ENCODE results near the gene RNF20.

The RNF20 gene

DNA sequence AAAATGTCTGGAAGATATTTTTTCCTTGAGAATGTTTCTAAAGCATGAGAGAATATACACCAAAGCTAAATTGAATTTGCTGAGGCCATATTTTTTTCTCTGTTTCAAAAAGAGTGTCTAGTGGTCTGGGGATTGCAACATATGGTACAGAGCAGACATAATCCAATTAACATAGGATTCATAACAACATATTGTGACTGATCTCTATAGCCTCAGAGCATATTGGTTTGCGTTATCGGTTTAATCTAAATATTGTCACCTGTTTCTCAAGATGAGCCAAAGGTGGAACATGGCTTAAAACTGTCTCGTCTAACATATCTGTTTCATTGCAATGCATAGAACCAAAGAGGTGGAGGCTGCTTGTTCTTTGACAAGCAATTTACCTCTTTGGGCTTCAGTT lies 57.2 kb downstream of the RNF20 start:
- DNase-seq: peak; percentile 6

DNA sequence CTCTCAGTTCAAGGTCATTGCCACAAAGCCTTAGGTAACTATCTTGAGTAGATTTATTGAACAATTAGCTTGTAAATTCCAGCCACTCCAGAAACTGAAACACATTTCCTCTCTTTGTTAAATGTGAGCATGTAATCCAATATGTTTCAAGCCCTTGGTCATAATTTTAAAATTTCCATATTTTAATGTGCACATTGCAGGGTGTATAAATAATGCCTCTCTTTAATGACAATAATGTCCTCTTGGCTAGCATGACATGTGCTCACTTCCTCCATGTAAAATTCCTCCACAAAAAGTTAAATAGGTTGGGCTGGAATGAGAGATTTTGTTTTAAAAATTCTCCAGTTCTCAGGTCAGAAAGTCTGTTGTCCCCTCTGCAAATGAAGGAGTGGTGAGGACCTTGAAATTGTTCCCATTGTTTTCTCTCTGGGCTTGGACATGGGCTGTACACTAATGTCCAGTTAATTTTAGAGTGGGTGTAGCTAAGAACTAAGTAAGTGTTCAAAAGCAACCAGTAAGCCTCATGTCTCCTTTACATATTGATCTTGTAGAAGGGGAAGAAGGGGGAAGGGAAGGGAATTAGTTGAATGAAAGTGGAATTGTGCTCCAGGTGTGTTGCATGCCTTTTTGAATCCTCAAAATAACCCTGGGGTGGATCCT lies 58.3 kb downstream of the RNF20 start:
- DNase-seq: no peak

DNA sequence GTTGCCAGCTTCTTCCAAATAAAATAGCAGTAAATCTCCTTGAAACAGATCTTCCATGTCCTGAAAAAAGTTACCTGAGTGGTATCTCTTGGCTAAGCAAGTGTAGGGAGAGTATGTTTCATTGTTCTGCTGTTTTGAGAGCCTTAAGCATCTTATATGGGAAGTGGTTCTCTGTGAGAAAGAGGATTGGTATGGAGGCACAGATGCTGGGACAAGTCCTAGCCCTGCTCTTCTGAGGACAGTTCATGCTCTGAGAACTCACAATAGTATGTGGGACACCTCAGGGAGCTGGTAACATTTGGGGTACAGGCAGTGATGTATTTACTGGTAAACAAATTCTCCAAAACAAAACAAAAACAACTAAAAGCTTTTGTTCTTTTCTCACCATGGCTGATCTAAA lies 59.1 kb downstream of the RNF20 start:
- no peak for DNase-seq

DNA sequence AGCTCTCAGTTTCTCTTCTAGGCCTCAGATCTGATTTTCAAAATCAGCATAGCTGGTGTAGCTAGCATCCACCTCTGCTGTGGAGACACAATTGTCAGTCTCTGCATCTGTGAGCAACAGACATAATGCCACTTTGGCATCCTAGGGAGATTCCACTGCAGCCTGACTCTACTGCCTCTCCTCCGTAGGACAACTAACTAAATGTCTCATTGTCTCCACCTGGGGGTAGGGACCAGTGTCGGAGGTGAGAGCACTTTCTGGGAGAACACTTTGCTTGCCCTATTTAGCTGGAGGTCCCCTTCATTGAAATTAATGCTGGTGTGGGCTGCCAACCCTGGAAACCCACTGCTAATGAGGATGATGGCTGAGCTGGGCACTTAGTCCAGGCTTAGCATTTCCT lies 59.7 kb downstream of the RNF20 start:
- no peak for DNase-seq

DNA sequence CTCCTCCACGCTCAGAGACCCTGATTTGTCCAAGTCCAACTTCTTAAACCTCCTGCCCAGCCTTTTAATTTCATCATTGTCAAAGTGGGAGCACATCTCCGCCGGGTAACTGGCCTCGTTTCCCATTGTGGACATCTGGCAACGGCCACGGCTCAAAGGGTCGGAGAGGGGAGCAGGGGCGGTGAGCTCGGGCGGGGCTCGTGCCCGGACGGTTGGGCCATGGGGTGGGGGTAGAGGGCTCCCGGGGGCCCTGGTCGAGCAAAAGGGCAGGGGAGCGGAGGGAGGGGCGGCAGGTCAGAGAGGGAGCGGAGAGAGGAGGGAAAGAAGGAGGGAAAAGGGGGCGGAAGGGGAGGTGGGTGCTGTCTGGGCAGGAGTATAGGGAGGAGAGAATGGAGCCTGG lies 61.1 kb downstream of the RNF20 start, which contains the start of gene PPP3R2:
TSS of gene PPP3R2 (minus strand) at position 174 of the 400 bp plus-strand sequence. CDS start at position 126, 48 bp downstream.
- no peak for DNase-seq

DNA sequence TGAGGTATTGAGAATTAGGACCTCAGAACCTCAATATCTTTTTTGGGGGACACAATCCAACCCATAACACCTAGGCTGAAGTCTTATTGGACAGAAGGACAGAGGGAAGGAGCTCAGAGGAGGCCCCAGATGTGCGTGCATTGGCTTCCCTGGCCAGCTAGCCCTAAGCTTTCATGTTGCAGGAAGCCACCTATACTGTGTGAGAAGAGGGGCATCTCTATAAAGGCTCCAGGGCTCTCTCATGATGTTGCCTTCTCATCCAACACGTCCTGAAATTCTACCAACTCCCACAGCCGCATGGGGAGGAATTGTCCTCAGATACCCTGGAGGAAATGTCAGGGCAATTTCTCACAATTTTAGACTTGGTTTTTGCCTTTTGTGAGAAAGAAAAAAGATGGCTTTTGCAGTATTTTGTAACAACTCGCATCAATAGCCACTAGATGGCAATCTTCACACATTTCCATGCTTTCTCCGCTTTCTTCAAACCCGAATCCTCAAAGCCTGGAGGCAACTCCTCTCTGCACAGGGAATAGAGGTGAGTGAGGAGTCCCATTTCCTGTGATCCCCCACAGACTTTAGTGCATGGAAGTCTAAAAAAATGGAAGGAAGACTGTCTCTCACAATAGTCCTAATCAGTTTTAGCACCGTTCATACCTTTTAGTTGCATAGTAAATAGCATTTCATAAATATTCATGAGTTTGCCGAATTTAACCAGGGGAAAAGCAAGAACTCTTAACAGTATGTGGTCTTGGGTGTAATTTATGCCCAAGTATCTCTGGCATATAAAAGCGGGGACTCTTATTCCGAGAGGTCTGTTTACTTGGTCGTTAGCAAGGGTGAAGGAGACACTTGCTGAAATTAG lies 68.5 kb downstream of the RNF20 start:
- peak; percentile 46 for DNase-seq

DNA sequence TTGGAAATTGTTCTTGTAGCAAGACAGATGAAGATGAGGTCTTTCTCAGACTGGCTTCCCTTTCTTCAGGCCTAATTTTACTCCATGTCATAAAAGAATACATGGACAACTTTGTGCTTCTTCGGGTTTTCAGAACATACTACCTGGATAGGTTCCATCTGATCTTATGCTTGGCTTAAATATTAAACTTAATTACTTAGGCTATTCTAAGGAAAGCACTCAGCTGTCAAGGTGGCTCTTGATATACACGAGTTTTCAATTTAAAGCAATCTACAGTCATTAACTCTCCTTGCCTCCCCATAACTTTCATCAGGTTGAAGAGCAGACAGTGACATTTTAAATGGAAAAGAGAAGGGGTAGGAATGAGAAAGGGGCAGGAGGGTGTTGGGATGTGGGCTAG lies 70.6 kb downstream of the RNF20 start:
- no peak for DNase-seq

DNA sequence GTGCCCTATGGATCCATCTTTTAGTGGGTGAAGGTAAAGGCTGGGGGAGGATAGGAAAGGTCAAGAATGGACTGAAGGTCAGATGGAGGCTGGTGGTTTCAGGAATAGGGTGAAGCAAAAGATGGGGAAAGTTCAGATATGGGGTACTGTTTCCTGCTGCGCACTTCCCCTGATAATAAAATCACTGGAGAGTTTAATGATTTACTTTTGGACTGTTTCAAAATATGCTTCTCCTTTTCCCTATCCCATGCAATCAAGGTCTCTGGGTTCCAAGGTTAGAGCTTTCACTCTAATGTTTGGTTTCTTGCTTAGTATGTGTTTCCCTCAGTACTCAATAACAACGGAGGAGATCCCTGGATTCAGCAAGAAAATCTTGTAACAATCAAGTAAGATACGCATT lies 71.9 kb downstream of the RNF20 start:
- no peak for DNase-seq

All from activated CD4-positive, alpha-beta T cell treated with anti-CD3 and anti-CD28 coated beads, Interleukin-10, Interleukin-2, amounts not matched to agents 100 ng/mL and 50 ng/mL, durations not matched to agents 16 hours and 8 hours (primary cell).